Activated effector memory CD4-positive, alpha-beta T cell treated with Interleukin-2 at 50 U/mL for 16 hours (primary cell): Measurements from ENCODE around the gene TTC33.

Experiments
- DNase-seq: peaks from one replicate; pipeline ENCODE4 v3.0.0-alpha.2; 2020

TTC33 gene

GRCh38 chr5:40465416-40465815 lies 290.3 kb downstream of the TTC33 start:
- DNase-seq: no peak

- DNase-seq: no peak
Observed at GRCh38 chr5:40464511-40464910, 291.2 kb downstream of the TTC33 start.
